HG03469 (cell line): ENCODE results near the gene TOX3.

Experiments
- ATAC-seq: cut with Tn5 transposase; IDR thresholded peaks from one replicate; pipeline ENCODE4 v1.9.1; 2021; ENCODE audit warnings: mild to moderate bottlenecking, moderate library complexity, moderate number of reproducible peaks; ENCODE audit not compliant: unreplicated experiment

TOX3 gene

DNA sequence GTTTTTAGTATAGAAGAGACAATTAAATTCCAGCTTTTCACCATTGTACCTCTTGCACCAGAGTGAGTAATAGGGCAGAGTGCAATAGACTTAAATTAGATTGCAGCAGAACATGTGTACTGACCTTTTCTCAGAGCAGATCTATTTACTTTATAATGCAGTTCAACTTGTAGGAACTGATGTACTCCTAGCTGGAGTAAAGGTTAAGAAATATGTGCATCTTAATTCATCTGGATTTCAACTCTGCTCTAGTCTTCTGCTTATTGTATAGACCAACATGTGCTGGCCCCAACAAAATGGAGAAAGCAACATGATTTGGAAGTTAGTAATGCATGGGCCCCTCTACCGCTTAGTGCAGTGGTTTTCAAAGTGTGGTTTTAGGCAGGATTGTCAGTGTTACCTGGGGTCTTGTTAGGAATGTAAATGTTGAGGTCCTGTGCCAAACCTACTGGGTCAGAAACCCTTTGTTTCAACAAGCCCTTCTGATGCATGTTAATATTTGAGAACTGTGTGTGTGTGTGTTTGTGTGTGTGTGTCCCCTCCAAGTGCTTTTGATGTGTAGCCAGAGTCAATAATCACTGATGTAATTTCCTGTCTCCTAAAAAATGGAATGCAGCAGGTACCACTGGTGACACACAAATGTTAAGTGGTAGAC is 138.6 kb downstream of the TOX3 start:
- ATAC-seq: no peak

DNA sequence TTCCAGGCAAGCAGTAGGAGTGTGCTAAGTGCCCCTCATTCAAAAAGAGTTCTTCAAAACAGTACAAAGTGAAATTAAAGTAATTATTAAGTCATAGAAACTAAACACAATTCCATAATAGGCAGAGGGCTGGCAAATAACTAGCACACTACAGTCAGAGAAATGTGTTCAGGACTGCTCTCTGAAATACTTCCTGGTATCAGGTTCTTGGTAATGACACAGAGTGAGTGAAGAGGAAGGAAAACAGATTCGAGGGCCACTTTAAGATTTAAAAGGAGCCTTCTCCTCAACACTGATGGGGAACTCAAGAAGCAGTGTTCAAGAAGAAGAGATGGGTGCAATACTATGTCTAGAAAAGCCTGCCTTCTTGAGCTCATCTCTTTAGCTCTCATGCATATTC is 139.2 kb downstream of the TOX3 start:
- ATAC-seq: no peak

DNA sequence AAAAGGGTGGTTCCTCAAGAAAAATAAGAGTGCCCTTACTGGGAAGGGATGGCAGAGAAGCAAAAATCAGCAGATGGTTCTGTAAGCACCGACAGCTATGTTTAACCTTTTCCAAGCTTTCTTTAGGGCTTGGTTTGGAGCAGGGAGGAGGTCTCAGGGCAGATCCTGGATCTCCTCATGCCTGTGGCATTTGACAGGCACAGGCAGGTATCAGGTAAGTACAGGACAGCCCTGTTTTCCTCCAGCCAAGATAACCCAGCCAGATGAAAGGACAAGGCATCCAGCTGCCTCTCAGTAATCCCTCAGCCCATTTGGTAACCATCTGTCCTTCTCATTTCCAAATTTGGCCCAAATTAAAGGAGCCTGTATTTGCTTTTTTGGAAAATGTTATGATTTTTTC is 141.5 kb downstream of the TOX3 start:
- ATAC-seq: no peak

DNA sequence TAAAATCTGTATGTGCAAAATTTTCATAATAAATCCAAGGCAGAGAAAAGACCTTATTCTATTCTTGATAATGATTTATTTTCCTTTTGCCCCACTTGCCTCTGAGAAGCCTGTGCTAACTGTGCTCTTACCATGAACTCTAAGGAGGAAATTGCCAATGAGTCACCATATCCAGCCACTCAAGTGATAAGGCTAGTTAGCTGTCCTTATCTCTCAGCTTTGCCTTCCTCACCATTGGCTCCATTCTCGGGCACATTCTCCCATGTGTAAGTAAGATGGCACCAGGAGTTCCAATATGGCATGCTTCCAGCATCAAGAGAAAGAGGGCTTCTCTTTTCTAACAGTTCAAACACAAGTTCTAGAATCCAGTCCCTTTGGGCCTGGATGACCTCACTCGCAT is 142.4 kb downstream of the TOX3 start:
- ATAC-seq: no peak

DNA sequence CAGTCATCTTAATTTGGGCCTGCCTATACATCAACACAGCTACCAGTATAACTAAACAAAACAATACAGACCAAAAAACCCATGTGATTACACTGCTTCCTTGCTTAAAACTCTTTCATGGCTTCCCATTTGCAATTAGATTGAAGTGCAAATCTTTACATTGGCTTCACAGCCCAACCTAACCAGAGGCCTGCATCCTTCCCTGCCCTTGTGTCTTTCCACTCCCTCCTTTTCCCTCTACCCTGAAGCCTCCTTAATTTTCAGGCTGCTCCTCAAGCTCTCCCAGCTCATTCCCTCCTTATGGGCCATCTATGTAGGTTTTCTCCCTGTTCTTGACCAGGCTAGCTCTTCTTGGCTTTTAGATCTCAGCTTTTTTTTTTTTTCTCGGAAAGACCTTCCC is 147.8 kb downstream of the TOX3 start:
- no peak for ATAC-seq

DNA sequence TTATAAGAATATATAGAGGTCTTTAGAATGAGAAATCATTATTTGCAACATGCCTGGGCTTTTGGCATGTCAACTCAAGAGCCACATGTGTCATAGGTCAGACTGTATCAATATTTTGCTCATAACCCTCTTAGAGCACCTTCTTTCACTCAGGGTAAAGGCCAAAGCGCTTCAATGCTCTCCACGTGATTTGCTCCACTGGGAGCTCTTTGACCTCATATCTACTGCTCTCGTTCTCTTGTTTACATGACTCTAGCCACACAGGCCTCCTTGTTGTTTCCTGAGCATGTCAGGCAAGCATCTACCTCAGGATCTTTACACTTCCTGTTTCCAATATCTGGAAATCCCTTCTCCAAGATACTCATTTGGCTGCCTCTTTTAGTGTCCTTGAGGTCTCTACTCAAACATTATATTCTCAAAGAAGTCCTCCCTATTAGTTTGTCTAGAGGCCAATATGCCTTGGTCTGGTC is 148.4 kb downstream of the TOX3 start:
- ATAC-seq: no peak

DNA sequence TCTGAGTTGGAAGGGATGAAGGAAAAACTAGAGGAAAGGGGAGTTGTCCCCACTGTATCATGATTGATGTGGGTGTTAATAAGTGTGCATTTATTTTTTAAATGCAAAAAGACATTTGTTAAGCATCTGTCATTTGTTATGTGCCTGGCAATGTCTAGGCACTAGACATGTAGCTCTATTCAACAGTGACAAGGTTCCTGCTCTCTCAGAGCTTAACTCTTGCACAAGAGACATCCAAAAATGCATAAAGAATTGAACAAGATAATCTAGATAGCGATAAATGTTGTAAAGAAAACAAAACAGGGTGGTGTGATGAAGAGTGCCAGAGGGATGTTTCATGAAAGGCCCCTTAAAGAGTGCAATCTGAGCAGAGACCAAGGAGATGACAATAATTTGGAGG is 148.9 kb downstream of the TOX3 start:
- ATAC-seq: no peak

DNA sequence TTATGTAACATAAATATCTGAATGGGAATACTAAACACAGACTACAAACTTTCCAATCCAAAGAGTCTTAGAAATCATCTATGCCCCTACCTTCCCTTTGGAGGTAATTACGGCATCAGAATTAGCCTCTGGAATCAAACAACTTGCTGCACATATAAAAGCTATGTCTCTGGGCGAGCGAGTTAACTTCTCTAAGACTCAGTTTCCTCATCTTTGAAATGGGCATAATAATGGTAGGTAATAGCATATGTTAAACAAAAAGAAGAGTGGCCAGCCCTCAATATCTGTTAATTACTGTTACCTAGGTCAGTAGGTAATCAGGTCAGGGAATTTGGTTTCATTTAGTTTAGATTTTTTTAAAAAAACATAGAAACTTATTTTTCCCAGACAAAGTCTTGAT is 153.5 kb downstream of the TOX3 start:
- ATAC-seq: no peak

DNA sequence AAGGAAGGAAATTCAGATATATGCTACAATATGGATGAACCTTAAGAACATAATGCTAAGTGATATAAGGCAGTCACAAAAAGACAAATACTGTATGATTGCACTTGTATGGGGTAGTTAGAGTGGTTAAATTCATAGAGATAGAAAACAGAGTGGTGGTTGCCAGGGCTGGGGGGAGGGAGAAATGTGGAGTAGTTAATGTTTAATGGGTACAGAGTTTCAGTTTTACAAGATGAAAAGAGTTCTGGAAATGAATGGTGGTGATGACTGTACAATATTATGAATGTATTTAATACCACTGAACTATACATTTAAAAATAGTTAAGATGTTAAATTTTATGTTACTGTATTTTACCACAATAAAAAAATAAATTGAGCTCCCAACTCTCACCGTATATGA is 157.9 kb downstream of the TOX3 start:
- no peak for ATAC-seq
